ENCODE results near the gene KCTD11. TPM values are rescaled to one million over a fixed set of nuclear protein-coding genes. Genes with fewer than 3 reads are reported as not detected.

KCTD11 gene
- total and polyA plus RNA-seq, 2 of the 13 experiments (the other 11 are each of a cell fraction or from before 2014, with no cell fraction given), result 1.6 to 2.6 TPM

- H3K27ac ChIP-seq (ENCODE audit: extremely low read length, insufficient read depth, low read length), result no peak overlapping the region
- no peaks in the 10 kb centered on the region for H3K9me3 ChIP-seq (ENCODE audit: low read length)
- in situ Hi-C loops (cut with HindIII; ENCODE audit: extremely low pct_ligation_motif_present, low pct_unique_long_range_greater_than_20kb) (no loop called here), intact Hi-C loops (cut with micrococcal nuclease; ENCODE audit: unreplicated experiment) (no loop called here)
- no peaks in the 10 kb centered on the region for H4K20me1 ChIP-seq (ENCODE audit: insufficient read depth, low read length)
- no peak overlapping the region for H3K4me3 ChIP-seq (replicated peaks in 1 of 3; ENCODE audit: insufficient read depth in 1 of 3, low read depth in 2 of 3, low read length in 3 of 3)
- no peak overlapping the region for H3K9ac ChIP-seq (ENCODE audit: insufficient read depth, low read depth, low read length)
- H3K79me2 ChIP-seq (ENCODE audit: insufficient read depth, low read length), result peaks cover 12% of the 10 kb centered on the region
- ChIA-PET CTCF (ENCODE audit: low intra/inter-chr PET ratio, low total read pairs) (interaction anchor here (3.8 kb wide), 1 partner anchor 21 kb away, joined by 41 read pairs; no protein-coding TSS in a partner anchor), POLR2A (no interaction called here)
- H3K4me2 ChIP-seq (ENCODE audit: low read depth, low read length), result no peak overlapping the region
- no peak for FAIRE-seq
- H3K36me3 ChIP-seq (replicated peaks in 1 of 2; ENCODE audit: control insufficient read depth in 1 of 2, insufficient read depth in 2 of 2, low read length in 2 of 2), result peaks cover 24 to 58% of the 10 kb centered on the region in 2 experiments
- WGBS (ENCODE audit: low lambda C conversion rate), result 98% methylated on average over 19 of the region's 19 CpGs
- no peak for ATAC-seq
- BruUV-seq (replicated peaks), result no TSS peak
- TF ChIP-seq GFI1 (CRISPR knock-in tag; IDR thresholded peaks at IDR 0.05; ENCODE audit: borderline replicate concordance) (no peak), ZNF775 (CRISPR knock-in tag; IDR thresholded peaks at IDR 0.05; ENCODE audit: borderline replicate concordance) (no peak), RXRB (CRISPR knock-in tag; IDR thresholded peaks at IDR 0.05; ENCODE audit: borderline replicate concordance) (no peak), REL (CRISPR knock-in tag; conservative IDR thresholded peaks at IDR 0.05) (no peak)
- H3K4me1 ChIP-seq (ENCODE audit: insufficient read depth, low read length), result peaks cover 16% of the 10 kb centered on the region
- no peaks in the 10 kb centered on the region; a peak in 1 of 5 replicates for H3K27me3 ChIP-seq (ENCODE audit: control insufficient read depth in 1 of 2, insufficient read depth in 2 of 2, low read length in 2 of 2)
- H2AFZ ChIP-seq (ENCODE audit: low read length), result no peak overlapping the region
- DNase-seq (ENCODE audit: low spot score), result no peak
These were observed 26.9 kb upstream of the KCTD11 start for GRCh38 chr17:7325031-7325528.

DNA sequence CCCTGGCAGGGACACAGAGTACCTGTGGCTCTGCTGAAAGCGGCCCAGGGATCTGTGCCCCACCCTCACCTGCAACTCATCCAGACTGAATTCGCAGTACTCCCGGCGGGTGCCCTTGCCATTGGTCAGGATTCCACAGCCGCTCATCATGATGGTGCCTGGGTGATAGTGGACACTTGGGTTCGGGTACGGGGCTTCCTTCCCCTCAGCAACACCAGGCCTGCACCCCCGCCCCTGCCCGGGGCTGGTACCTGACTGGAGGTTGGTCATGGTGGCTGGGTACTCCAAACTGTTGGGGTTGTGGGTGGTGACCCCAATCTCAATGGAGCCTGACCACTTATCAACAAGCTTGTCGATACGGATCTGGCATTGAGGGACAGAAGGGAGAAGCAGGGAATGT lies 25.8 kb upstream of the KCTD11 start:
- Histone ChIP-seq H3K36me3 (replicated peaks in 1 of 2; ENCODE audit: control insufficient read depth in 1 of 2, insufficient read depth in 2 of 2, low read length in 2 of 2) (peaks cover 20 to 48% of the 10 kb centered on the region in 2 experiments), H3K27ac (ENCODE audit: extremely low read length, insufficient read depth, low read length) (no peak overlapping the region), H3K27me3 (ENCODE audit: control insufficient read depth in 1 of 2, insufficient read depth in 2 of 2, low read length in 2 of 2) (no peaks in the 10 kb centered on the region; a peak in 1 of 5 replicates), H3K4me1 (ENCODE audit: insufficient read depth, low read length) (peaks cover 24% of the 10 kb centered on the region), H3K9ac (ENCODE audit: insufficient read depth, low read depth, low read length) (no peak overlapping the region), H3K79me2 (ENCODE audit: insufficient read depth, low read length) (peaks cover 12% of the 10 kb centered on the region), H3K4me2 (ENCODE audit: low read depth, low read length) (no peak overlapping the region), H4K20me1 (ENCODE audit: insufficient read depth, low read length) (no peaks in the 10 kb centered on the region), H3K4me3 (replicated peaks in 1 of 3; ENCODE audit: insufficient read depth in 1 of 3, low read depth in 2 of 3, low read length in 3 of 3) (no peak overlapping the region), H2AFZ (ENCODE audit: low read length) (no peak overlapping the region), H3K9me3 (ENCODE audit: low read length) (no peaks in the 10 kb centered on the region)
- BruUV-seq (replicated peaks), result no TSS peak
- FAIRE-seq, result no peak
- in situ Hi-C loops (cut with HindIII; ENCODE audit: extremely low pct_ligation_motif_present, low pct_unique_long_range_greater_than_20kb) (no loop called here), intact Hi-C loops (cut with micrococcal nuclease; ENCODE audit: unreplicated experiment) (no loop called here)
- WGBS (ENCODE audit: low lambda C conversion rate), result 93% methylated on average over 3 of the region's 11 CpGs
- no peak for DNase-seq (ENCODE audit: low spot score)
- ChIA-PET CTCF (ENCODE audit: low intra/inter-chr PET ratio, low total read pairs) (interaction anchor here (3.8 kb wide), 1 partner anchor 20 kb away, joined by 41 read pairs; no protein-coding TSS in a partner anchor), POLR2A (no interaction called here)
- no peak for ATAC-seq
- TF ChIP-seq HDAC2 (CRISPR knock-in tag; IDR thresholded peaks at IDR 0.05) (no peak), ATF2 (CRISPR knock-in tag; IDR thresholded peaks at IDR 0.05) (no peak), NFIB (CRISPR knock-in tag; IDR thresholded peaks at IDR 0.05; ENCODE audit: borderline replicate concordance) (no peak), HIVEP1 (CRISPR knock-in tag; IDR thresholded peaks at IDR 0.05) (no peak), ZNF136 (CRISPR knock-in tag; IDR thresholded peaks at IDR 0.05; ENCODE audit: low read depth) (no peak), ZNF24 (IDR thresholded peaks at IDR 0.05) (no peak), YEATS2 (CRISPR knock-in tag; IDR thresholded peaks at IDR 0.05; ENCODE audit: borderline replicate concordance) (no peak), ELF3 (CRISPR knock-in tag; IDR thresholded peaks at IDR 0.05) (no peak), NFE2L1 (CRISPR knock-in tag; IDR thresholded peaks at IDR 0.05; ENCODE audit: borderline replicate concordance) (no peak), HHEX (CRISPR knock-in tag; IDR thresholded peaks at IDR 0.05) (no peak), ZFYVE20 (CRISPR knock-in tag; IDR thresholded peaks at IDR 0.05; ENCODE audit: borderline replicate concordance, low read depth) (no peak), ZNF775 (CRISPR knock-in tag; IDR thresholded peaks at IDR 0.05; ENCODE audit: borderline replicate concordance) (no peak), NBN (conservative IDR thresholded peaks at IDR 0.05) (no peak), NR2F1 (CRISPR knock-in tag; IDR thresholded peaks at IDR 0.05) (no peak)
- TF ChIP-seq, protein P1, sequence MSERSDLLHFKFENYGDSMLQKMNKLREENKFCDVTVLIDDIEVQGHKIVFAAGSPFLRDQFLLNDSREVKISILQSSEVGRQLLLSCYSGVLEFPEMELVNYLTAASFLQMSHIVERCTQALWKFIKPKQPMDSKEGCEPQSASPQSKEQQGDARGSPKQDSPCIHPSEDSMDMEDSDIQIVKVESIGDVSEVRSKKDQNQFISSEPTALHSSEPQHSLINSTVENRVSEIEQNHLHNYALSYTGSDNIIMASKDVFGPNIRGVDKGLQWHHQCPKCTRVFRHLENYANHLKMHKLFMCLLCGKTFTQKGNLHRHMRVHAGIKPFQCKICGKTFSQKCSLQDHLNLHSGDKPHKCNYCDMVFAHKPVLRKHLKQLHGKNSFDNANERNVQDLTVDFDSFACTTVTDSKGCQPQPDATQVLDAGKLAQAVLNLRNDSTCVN (CRISPR knock-in tag; IDR thresholded peaks at IDR 0.05; ENCODE audit: borderline replicate concordance), result no peak
